ENCODE measurements around the gene KCNT1. TPM values are rescaled to one million over a fixed set of nuclear protein-coding genes. Genes with fewer than 3 reads are reported as not detected.

The KCNT1 gene
- total and polyA plus RNA-seq, 4 donors, result 9.5 to 24.7 (median 16.3) TPM

- WGBS (ENCODE audit: insufficient coverage), result 84% methylated on average over 22 of the region's 22 CpGs
- no peak overlapping the region for H3K27ac ChIP-seq (ENCODE audit: low read depth, low read length)
- H3K9me3 ChIP-seq (ENCODE audit: control insufficient read depth, insufficient read depth, low read length), result no peaks in the 10 kb centered on the region
- no peaks in the 10 kb centered on the region for H3K27me3 ChIP-seq (ENCODE audit: control insufficient read depth, insufficient read depth, low read length)
- H3K36me3 ChIP-seq (ENCODE audit: control insufficient read depth, insufficient read depth, low read length), result no peaks in the 10 kb centered on the region
- no peaks in the 10 kb centered on the region for H3K4me1 ChIP-seq (ENCODE audit: control insufficient read depth, insufficient read depth, low read length)
- no peak for DNase-seq (ENCODE audit: low read depth in 4 of 6, low spot score in 6 of 6)
- no peak overlapping the region for H3K4me3 ChIP-seq (ENCODE audit: low read depth, low read length)
Observed at GRCh38 chr9:135750786-135751185, 48.8 kb downstream of the KCNT1 start.

- WGBS (ENCODE audit: insufficient coverage), result 68% methylated on average over 13 of the region's 13 CpGs
- no peak overlapping the region for H3K27ac ChIP-seq (ENCODE audit: low read depth, low read length)
- no peaks in the 10 kb centered on the region for H3K27me3 ChIP-seq (ENCODE audit: control insufficient read depth, insufficient read depth, low read length)
- DNase-seq (ENCODE audit: low read depth in 4 of 6, low spot score in 6 of 6), result no peak
- no peaks in the 10 kb centered on the region for H3K36me3 ChIP-seq (ENCODE audit: control insufficient read depth, insufficient read depth, low read length)
- H3K4me1 ChIP-seq (ENCODE audit: control insufficient read depth, insufficient read depth, low read length), result no peaks in the 10 kb centered on the region
- no peaks in the 10 kb centered on the region for H3K9me3 ChIP-seq (ENCODE audit: control insufficient read depth, insufficient read depth, low read length)
- no peak overlapping the region for H3K4me3 ChIP-seq (ENCODE audit: low read depth, low read length)
Observed at GRCh38 chr9:135751501-135751900, 49.5 kb downstream of the KCNT1 start.

- Histone ChIP-seq H3K36me3 (ENCODE audit: control insufficient read depth, insufficient read depth, low read length) (peaks cover 5% of the 10 kb centered on the region), H3K4me1 (ENCODE audit: control insufficient read depth, insufficient read depth, low read length) (no peaks in the 10 kb centered on the region), H3K4me3 (ENCODE audit: low read depth, low read length) (no peak overlapping the region), H3K27ac (ENCODE audit: low read depth, low read length) (no peak overlapping the region), H3K27me3 (ENCODE audit: control insufficient read depth, insufficient read depth, low read length) (no peaks in the 10 kb centered on the region), H3K9me3 (ENCODE audit: control insufficient read depth, insufficient read depth, low read length) (no peaks in the 10 kb centered on the region)
- 97% methylated on average over 7 of the region's 8 CpGs for WGBS (ENCODE audit: insufficient coverage)
- DNase-seq (ENCODE audit: low read depth in 4 of 6, low spot score in 6 of 6), result no peak
Observed at GRCh38 chr9:135752281-135753204, 50.6 kb downstream of the KCNT1 start.

- no peaks in the 10 kb centered on the region for H3K27me3 ChIP-seq (ENCODE audit: control insufficient read depth, insufficient read depth, low read length)
- no peak overlapping the region for H3K27ac ChIP-seq (ENCODE audit: low read depth, low read length)
- 77% methylated on average over 10 of the region's 14 CpGs for WGBS (ENCODE audit: insufficient coverage)
- H3K36me3 ChIP-seq (ENCODE audit: control insufficient read depth, insufficient read depth, low read length), result peaks cover 15% of the 10 kb centered on the region
- DNase-seq (ENCODE audit: low read depth in 4 of 6, low spot score in 6 of 6), result no peak
- H3K9me3 ChIP-seq (ENCODE audit: control insufficient read depth, insufficient read depth, low read length), result no peaks in the 10 kb centered on the region
- no peaks in the 10 kb centered on the region for H3K4me1 ChIP-seq (ENCODE audit: control insufficient read depth, insufficient read depth, low read length)
- H3K4me3 ChIP-seq (ENCODE audit: low read depth, low read length), result no peak overlapping the region
Observed at GRCh38 chr9:135753391-135754105, 51.6 kb downstream of the KCNT1 start.

- Histone ChIP-seq H3K27me3 (ENCODE audit: control insufficient read depth, insufficient read depth, low read length) (no peaks in the 10 kb centered on the region), H3K4me1 (ENCODE audit: control insufficient read depth, insufficient read depth, low read length) (no peaks in the 10 kb centered on the region), H3K36me3 (ENCODE audit: control insufficient read depth, insufficient read depth, low read length) (peaks cover 39% of the 10 kb centered on the region), H3K9me3 (ENCODE audit: control insufficient read depth, insufficient read depth, low read length) (no peaks in the 10 kb centered on the region), H3K4me3 (ENCODE audit: low read depth, low read length) (no peak overlapping the region), H3K27ac (ENCODE audit: low read depth, low read length) (no peak overlapping the region)
- WGBS (ENCODE audit: insufficient coverage), result 91% methylated on average over 6 of the region's 10 CpGs
- no peak for DNase-seq (ENCODE audit: low read depth in 4 of 6, low spot score in 6 of 6)
Observed at GRCh38 chr9:135756576-135756975, 54.6 kb downstream of the KCNT1 start.

GRCh38 chr9:135757356-135757755 lies 55.4 kb downstream of the KCNT1 start:
- 89% methylated on average over 13 of the region's 14 CpGs for WGBS (ENCODE audit: insufficient coverage)
- Histone ChIP-seq H3K27ac (ENCODE audit: low read depth, low read length) (no peak overlapping the region), H3K27me3 (ENCODE audit: control insufficient read depth, insufficient read depth, low read length) (no peaks in the 10 kb centered on the region), H3K36me3 (ENCODE audit: control insufficient read depth, insufficient read depth, low read length) (peaks cover 42% of the 10 kb centered on the region), H3K4me3 (ENCODE audit: low read depth, low read length) (no peak overlapping the region), H3K4me1 (ENCODE audit: control insufficient read depth, insufficient read depth, low read length) (no peaks in the 10 kb centered on the region), H3K9me3 (ENCODE audit: control insufficient read depth, insufficient read depth, low read length) (no peaks in the 10 kb centered on the region)
- DNase-seq (ENCODE audit: low read depth in 4 of 6, low spot score in 6 of 6), result peak in 1 of 6 donors; percentile 10

GRCh38 chr9:135758056-135758455 lies 56.1 kb downstream of the KCNT1 start:
- DNase-seq (ENCODE audit: low read depth in 4 of 6, low spot score in 6 of 6), result no peak
- peaks cover 46% of the 10 kb centered on the region for H3K36me3 ChIP-seq (ENCODE audit: control insufficient read depth, insufficient read depth, low read length)
- WGBS (ENCODE audit: insufficient coverage), result 88% methylated on average over 20 of the region's 21 CpGs
- H3K27ac ChIP-seq (ENCODE audit: low read depth, low read length), result no peak overlapping the region
- no peak overlapping the region for H3K4me3 ChIP-seq (ENCODE audit: low read depth, low read length)
- H3K4me1 ChIP-seq (ENCODE audit: control insufficient read depth, insufficient read depth, low read length), result no peaks in the 10 kb centered on the region
- H3K9me3 ChIP-seq (ENCODE audit: control insufficient read depth, insufficient read depth, low read length), result no peaks in the 10 kb centered on the region
- no peaks in the 10 kb centered on the region for H3K27me3 ChIP-seq (ENCODE audit: control insufficient read depth, insufficient read depth, low read length)

- 91% methylated on average over 6 of the region's 10 CpGs for WGBS (ENCODE audit: insufficient coverage)
- no peaks in the 10 kb centered on the region for H3K27me3 ChIP-seq (ENCODE audit: control insufficient read depth, insufficient read depth, low read length)
- no peak overlapping the region for H3K4me3 ChIP-seq (ENCODE audit: low read depth, low read length)
- H3K9me3 ChIP-seq (ENCODE audit: control insufficient read depth, insufficient read depth, low read length), result no peaks in the 10 kb centered on the region
- H3K27ac ChIP-seq (ENCODE audit: low read depth, low read length), result no peak overlapping the region
- no peak for DNase-seq (ENCODE audit: low read depth in 4 of 6, low spot score in 6 of 6)
- no peaks in the 10 kb centered on the region for H3K4me1 ChIP-seq (ENCODE audit: control insufficient read depth, insufficient read depth, low read length)
- H3K36me3 ChIP-seq (ENCODE audit: control insufficient read depth, insufficient read depth, low read length), result peaks cover 49% of the 10 kb centered on the region
Observed at GRCh38 chr9:135758870-135759269, 56.9 kb downstream of the KCNT1 start.

GRCh38 chr9:135759676-135760300 lies 57.8 kb downstream of the KCNT1 start:
- WGBS (ENCODE audit: insufficient coverage), result 93% methylated on average over 21 of the region's 24 CpGs
- no peak overlapping the region for H3K27ac ChIP-seq (ENCODE audit: low read depth, low read length)
- no peaks in the 10 kb centered on the region for H3K4me1 ChIP-seq (ENCODE audit: control insufficient read depth, insufficient read depth, low read length)
- no peak for DNase-seq (ENCODE audit: low read depth in 4 of 6, low spot score in 6 of 6)
- no peaks in the 10 kb centered on the region for H3K9me3 ChIP-seq (ENCODE audit: control insufficient read depth, insufficient read depth, low read length)
- H3K4me3 ChIP-seq (ENCODE audit: low read depth, low read length), result no peak overlapping the region
- no peaks in the 10 kb centered on the region for H3K27me3 ChIP-seq (ENCODE audit: control insufficient read depth, insufficient read depth, low read length)
- peaks cover 51% of the 10 kb centered on the region for H3K36me3 ChIP-seq (ENCODE audit: control insufficient read depth, insufficient read depth, low read length)
